Caco-2 (cell line): ENCODE measurements around the gene CXCL8. TPM values are rescaled to one million over a fixed set of nuclear protein-coding genes. Genes with fewer than 3 reads are reported as not detected.

Experiments used
- BruUV-seq: library from RNA; stranded (reverse); fragments of 400-500 nt; replicated peaks from 2 replicates; lab custom pipeline; 2021; lab: Mats Ljungman, UMichigan
- CTCF ChIA-PET: fragments of 300-600 bp; sonication (Branson Sonifier 250); formaldehyde crosslinking; loops from one replicate; lab custom pipeline; 2022; ENCODE audit warnings: antibody characterized with exemption; lab: Charles Lee
- POLR2A ChIA-PET: fragments of 300-600 bp; sonication (Branson Sonifier 250); formaldehyde crosslinking; loops from one replicate; lab custom pipeline; 2022; ENCODE audit warnings: antibody characterized with exemption; lab: Charles Lee
- DNase-seq, 2 experiments: peaks; one replicate each; pipeline versions ENCODE4 v3.0.0 to v3.0.0-alpha.2; 2020 to 2022
- H3K27me3 ChIP-seq: replicated peaks from 2 replicates; pipeline ENCODE4 v1.6.0; 2011; ENCODE audit warnings: low read length; ENCODE audit not compliant: control insufficient read depth, insufficient read depth
- H3K36me3 ChIP-seq: 2 replicates; pipeline ENCODE4 v1.5.1; 2011; ENCODE audit warnings: low read length; ENCODE audit not compliant: control insufficient read depth, insufficient read depth
- H3K4me1 ChIP-seq: fragments of 250-450 bp; sonication (Bioruptor Pico); 2 replicates; pipeline ENCODE4 v1.5.1; 2020; ENCODE audit warnings: mild to moderate bottlenecking
- H3K4me3 ChIP-seq: 2 replicates; pipeline ENCODE4 v1.5.1; 2011; ENCODE audit warnings: low read depth, mild to moderate bottlenecking, control low read depth, low read length
- H3K9me3 ChIP-seq: fragments of 250-450 bp; sonication (Bioruptor Pico); 2 replicates; pipeline ENCODE4 v1.5.1; 2020; ENCODE audit warnings: mild to moderate bottlenecking, moderate library complexity
- H3K27ac Mint-ChIP-seq: one replicate; pipeline ENCODE4 v1.8.0; 2022; ENCODE audit warnings: mixed read lengths; ENCODE audit not compliant: unreplicated experiment
- H3K27me3 Mint-ChIP-seq: one replicate; pipeline ENCODE4 v1.8.0; 2022; ENCODE audit warnings: mixed read lengths; ENCODE audit not compliant: insufficient read depth, unreplicated experiment
- H3K36me3 Mint-ChIP-seq: one replicate; pipeline ENCODE4 v1.8.0; 2022; ENCODE audit warnings: mild to moderate bottlenecking, mixed read lengths; ENCODE audit not compliant: insufficient read depth, unreplicated experiment
- H3K4me1 Mint-ChIP-seq: one replicate; pipeline ENCODE4 v1.8.0; 2022; ENCODE audit warnings: low read depth, mixed read lengths; ENCODE audit not compliant: unreplicated experiment
- H3K4me3 Mint-ChIP-seq: one replicate; pipeline ENCODE4 v1.8.0; 2022; ENCODE audit warnings: mild to moderate bottlenecking, moderate library complexity, mixed read lengths; ENCODE audit not compliant: unreplicated experiment
- H3K9me3 Mint-ChIP-seq: one replicate; pipeline ENCODE4 v1.8.0; 2022; ENCODE audit warnings: mixed read lengths; ENCODE audit not compliant: unreplicated experiment
- CTCF ChIP-seq, 2 experiments: fragments of 200-600 bp in 1 of 2; IDR thresholded peaks; 1 replicate in 1 of 2; 2 replicates in 1 of 2; pipeline versions ENCODE4 v1.5.1 to v1.8.0; 2011 to 2022; ENCODE audit warnings: antibody characterized with exemption in 1 of 2, control low read depth in 1 of 2, inconsistent platforms in 1 of 2, low read depth in 1 of 2, low read length in 1 of 2, mild to moderate bottlenecking in 1 of 2, moderate library complexity in 1 of 2; ENCODE audit not compliant: insufficient read depth in 1 of 2, severe bottlenecking in 1 of 2, unreplicated experiment in 1 of 2
- intact Hi-C: fragments of 100-400 bp; cut with micrococcal nuclease; formaldehyde crosslinking; loops from one replicate; pipeline ENCODE4 v1.10.0; 2022; ENCODE audit not compliant: unreplicated experiment
- total RNA-seq: library from RNA; stranded (reverse); gene quantifications from 2 replicates; pipeline ENCODE4 v1.2.3, GENCODE V29; 2022

CXCL8 gene
- total RNA-seq, 1 experiment from 2014 or later: 0.18 TPM

- CTCF ChIA-PET: no interaction called here
These were observed 39.9 kb downstream of the CXCL8 start for GRCh38 chr4:73780243-73780642.

GRCh38 chr4:73780834-73781233 is 40.5 kb downstream of the CXCL8 start:
- Mint-ChIP-seq H3K36me3 (no peaks in the 10 kb centered on the region), H3K9me3 (no peaks in the 10 kb centered on the region), H3K27ac (no peak overlapping the region), H3K4me1 (no peaks in the 10 kb centered on the region), H3K4me3 (no peak overlapping the region), H3K27me3 (peaks cover 6% of the 10 kb centered on the region)
- intact Hi-C loops: no loop called here
- Histone ChIP-seq H3K36me3 (no peaks in the 10 kb centered on the region), H3K4me3 (no peak overlapping the region), H3K9me3 (no peaks in the 10 kb centered on the region), H3K27me3 (no peaks in the 10 kb centered on the region), H3K4me1 (no peaks in the 10 kb centered on the region)
- TF ChIP-seq CTCF (IDR thresholded peaks at IDR 0.05; ENCODE audit: insufficient read depth in 1 of 2, low read depth in 1 of 2, low read length in 1 of 2, severe bottlenecking in 1 of 2, unreplicated experiment in 1 of 2): no peak
- POLR2A ChIA-PET: no interaction called here
- CTCF ChIA-PET: no interaction called here
- no TSS peak for BruUV-seq
- DNase-seq: no peak

More at GRCh38 chr4:73780243-73780642, 39.9 kb downstream of the CXCL8 start:
- H3K9me3 ChIP-seq: no peaks in the 10 kb centered on the region
- no peak for TF ChIP-seq CTCF (IDR thresholded peaks at IDR 0.05; ENCODE audit: insufficient read depth in 1 of 2, low read depth in 1 of 2, low read length in 1 of 2, severe bottlenecking in 1 of 2, unreplicated experiment in 1 of 2)
- POLR2A ChIA-PET: no interaction called here
- Mint-ChIP-seq H3K9me3 (no peaks in the 10 kb centered on the region), H3K36me3 (no peaks in the 10 kb centered on the region), H3K4me1 (no peaks in the 10 kb centered on the region), H3K27me3 (peaks cover 6% of the 10 kb centered on the region), H3K4me3 (no peak overlapping the region), H3K27ac (no peak overlapping the region)
- BruUV-seq: no TSS peak
- H3K27me3 ChIP-seq: no peaks in the 10 kb centered on the region
- no peak overlapping the region for H3K4me3 ChIP-seq
- intact Hi-C loops: no loop called here
- no peaks in the 10 kb centered on the region for H3K4me1 ChIP-seq
- no peaks in the 10 kb centered on the region for H3K36me3 ChIP-seq
- DNase-seq: no peak

- no peaks in the 10 kb centered on the region for H3K27me3 ChIP-seq
- Mint-ChIP-seq H3K9me3 (no peaks in the 10 kb centered on the region), H3K27me3 (peaks cover 23% of the 10 kb centered on the region), H3K27ac (no peak overlapping the region), H3K4me1 (no peaks in the 10 kb centered on the region), H3K4me3 (no peak overlapping the region), H3K36me3 (no peaks in the 10 kb centered on the region)
- ChIA-PET POLR2A (no interaction called here), CTCF (no interaction called here)
- no peaks in the 10 kb centered on the region for H3K36me3 ChIP-seq
- no TSS peak for BruUV-seq
- TF ChIP-seq CTCF (IDR thresholded peaks at IDR 0.05; ENCODE audit: insufficient read depth in 1 of 2, low read depth in 1 of 2, low read length in 1 of 2, severe bottlenecking in 1 of 2, unreplicated experiment in 1 of 2): no peak
- H3K4me1 ChIP-seq: no peaks in the 10 kb centered on the region
- DNase-seq: no peak
- H3K9me3 ChIP-seq: no peaks in the 10 kb centered on the region
- H3K4me3 ChIP-seq: no peak overlapping the region
- intact Hi-C loops: no loop called here
These were observed 48.0 kb downstream of the CXCL8 start for GRCh38 chr4:73788411-73788810.

Other genes with a start within 250 kb of the CXCL8 start
- gene RASSF6, start 120.1 kb upstream of the CXCL8 start, total RNA-seq: 2.4 and 2.9 TPM in 2 replicates
- not detected in 2 replicates for gene CXCL6, start 96.1 kb downstream of the CXCL8 start, total RNA-seq
- gene PF4V1, start 112.7 kb downstream of the CXCL8 start, total RNA-seq: not detected in 2 replicates
- 0.79 TPM in 1 of 2 replicates, not detected in the other for gene CXCL1, start 128.8 kb downstream of the CXCL8 start, total RNA-seq
- gene PF4, start 241.5 kb downstream of the CXCL8 start, total RNA-seq: 0.58 TPM in 1 of 2 replicates, not detected in the other
- not detected in 2 replicates for gene PPBP, start 247.6 kb downstream of the CXCL8 start, total RNA-seq